AG09319 (cell line): ENCODE measurements around the gene GALK2.
"Not testable (repeated sequence)": the region's sequence is repeated elsewhere in the genome, so short reads cannot be mapped to it uniquely, and the experiment has no call there.

ENCODE experiments used
- DNase-seq: peaks from one replicate; pipeline ENCODE4 v3.0.0-alpha.2; 2010; ENCODE audit warnings: low read depth; ENCODE audit errors: extremely low read depth
- CTCF ChIP-seq: IDR thresholded peaks from 2 replicates; pipeline ENCODE4 v1.5.1; 2011; ENCODE audit warnings: low read depth, mild to moderate bottlenecking, inconsistent platforms, low read length, moderate library complexity

GALK2 gene

GRCh38 chr15:49163678-49164077 is 6.4 kb upstream of the GALK2 start:
- no peak for DNase-seq
- TF ChIP-seq CTCF: no peak

- TF ChIP-seq CTCF: no peak
- DNase-seq: no peak
Measured at GRCh38 chr15:49164865-49165264, 5.2 kb upstream of the GALK2 start.

- no peak for TF ChIP-seq CTCF
- peak; percentile 15 for DNase-seq
Measured at GRCh38 chr15:49168016-49168415, 2.0 kb upstream of the GALK2 start.

GRCh38 chr15:49171790-49172189 is 1.7 kb downstream of the GALK2 start:
- DNase-seq: no peak
- no peak for TF ChIP-seq CTCF

GRCh38 chr15:49174902-49175301 is 4.9 kb downstream of the GALK2 start:
- DNase-seq: no peak

GRCh38 chr15:49175582-49176397 is 5.7 kb downstream of the GALK2 start:
- DNase-seq: not testable (repeated sequence)

More at GRCh38 chr15:49174902-49175301, 4.9 kb downstream of the GALK2 start:
- TF ChIP-seq CTCF: no peak

GRCh38 chr15:49178497-49178896 is 8.4 kb downstream of the GALK2 start:
- DNase-seq: no peak
- no peak for TF ChIP-seq CTCF
